Omental fat pad (tissue), 4 donors: ENCODE measurements around the gene SYCN. TPM values are rescaled to one million over a fixed set of nuclear protein-coding genes. Genes with fewer than 3 reads are reported as not detected.

Experiments
- ATAC-seq: fragments of 150-250 bp; one replicate; pipeline ENCODE4 v1.9.1; 2016; ENCODE audit warnings: mild to moderate bottlenecking, moderate library complexity; ENCODE audit not compliant: low FRiP score
- DNase-seq: peaks from one replicate; pipeline ENCODE4 v3.0.0-alpha.2; 2019; ENCODE audit warnings: low spot score
- CTCF ChIP-seq, 3 donors: fragments of 450-650 bp; IDR thresholded peaks; one replicate each; pipeline ENCODE4 v1.5.1; 2016 to 2017; ENCODE audit warnings: antibody characterized with exemption in 3 of 3, mild to moderate bottlenecking in 3 of 3, moderate library complexity in 2 of 3
- total RNA-seq, 4 donors: library from RNA; depleted of rRNA; stranded (reverse); fragments of >200 nt; gene quantifications; one replicate each; pipeline ENCODE4 v1.1.0, GENCODE V29; 2016

Gene SYCN
- total RNA-seq, 4 donors from 2014 or later: not detected

- no peak for TF ChIP-seq CTCF (IDR thresholded peaks at IDR 0.05)
- no peak for ATAC-seq
- no peak for DNase-seq
These were observed 22.4 kb downstream of the SYCN start for GRCh38 chr19:39181500-39182173.

GRCh38 chr19:39180749-39181148 is 23.3 kb downstream of the SYCN start:
- no peak for TF ChIP-seq CTCF (IDR thresholded peaks at IDR 0.05)
- no peak for DNase-seq

DNA sequence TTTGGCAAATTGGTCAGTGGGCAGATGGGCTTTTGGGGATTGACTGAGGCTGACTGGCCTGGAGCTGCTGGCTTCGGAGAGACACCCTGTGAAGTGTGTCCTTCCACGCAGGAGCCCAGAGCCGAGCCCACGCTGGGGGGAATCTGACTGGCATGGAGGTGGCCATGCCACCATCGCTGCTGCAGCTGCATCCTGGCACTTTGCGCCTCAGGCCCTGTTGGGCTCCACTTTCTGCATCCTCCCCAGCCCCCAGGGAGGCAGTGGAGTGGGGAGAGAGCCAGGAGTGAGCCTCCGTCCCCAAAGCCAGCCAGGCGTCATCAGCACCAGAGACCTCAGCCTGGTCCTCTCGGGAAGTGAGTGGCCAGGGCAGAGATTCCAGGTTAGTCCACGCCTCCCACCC is 24.3 kb downstream of the SYCN start:
- no peak for TF ChIP-seq CTCF (IDR thresholded peaks at IDR 0.05)
- DNase-seq (no peak), ATAC-seq (no peak)

More at GRCh38 chr19:39180749-39181148, 23.3 kb downstream of the SYCN start:
- no peak for ATAC-seq

DNA sequence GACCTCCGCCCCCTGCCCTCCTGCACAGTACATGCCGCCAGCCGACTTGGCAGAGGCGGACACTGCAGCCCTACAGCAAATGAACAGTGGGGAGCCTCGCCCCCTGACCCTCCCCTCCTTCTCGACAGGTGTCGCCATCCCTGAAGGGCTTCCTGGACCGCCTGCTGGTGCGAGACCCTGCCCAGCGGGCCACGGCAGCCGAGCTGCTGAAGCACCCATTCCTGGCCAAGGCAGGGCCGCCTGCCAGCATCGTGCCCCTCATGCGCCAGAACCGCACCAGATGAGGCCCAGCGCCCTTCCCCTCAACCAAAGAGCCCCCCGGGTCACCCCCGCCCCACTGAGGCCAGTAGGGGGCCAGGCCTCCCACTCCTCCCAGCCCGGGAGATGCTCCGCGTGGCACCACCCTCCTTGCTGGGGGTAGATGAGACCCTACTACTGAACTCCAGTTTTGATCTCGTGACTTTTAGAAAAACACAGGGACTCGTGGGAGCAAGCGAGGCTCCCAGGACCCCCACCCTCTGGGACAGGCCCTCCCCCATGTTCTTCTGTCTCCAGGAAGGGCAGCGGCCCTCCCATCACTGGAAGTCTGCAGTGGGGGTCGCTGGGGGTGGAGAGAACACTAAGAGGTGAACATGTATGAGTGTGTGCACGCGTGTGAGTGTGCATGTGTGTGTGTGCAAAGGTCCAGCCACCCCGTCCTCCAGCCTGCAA is 25.6 kb downstream of the SYCN start:
- no peak for TF ChIP-seq CTCF (IDR thresholded peaks at IDR 0.05)
- ATAC-seq: no peak
- DNase-seq: no peak

- TF ChIP-seq CTCF (IDR thresholded peaks at IDR 0.05): no peak
- DNase-seq (no peak), ATAC-seq (no peak)
These were observed 26.3 kb downstream of the SYCN start for GRCh38 chr19:39177736-39178135.

- TF ChIP-seq CTCF (IDR thresholded peaks at IDR 0.05): no peak
- ATAC-seq (no peak), DNase-seq (no peak)
These were observed 26.9 kb downstream of the SYCN start for GRCh38 chr19:39177110-39177699.
